ENCODE results near the gene PLPP4. TPM values are rescaled to one million over a fixed set of nuclear protein-coding genes. Genes with fewer than 3 reads are reported as not detected.

Gene PLPP4
- total and polyA plus RNA-seq, 2 of the 13 experiments (the other 11 are each of a cell fraction or from before 2014, with no cell fraction given), result not detected

GRCh38 chr10:120562956-120563355, 105.9 kb downstream of the PLPP4 start:
- FAIRE-seq (no peak), ATAC-seq (no peak), DNase-seq (ENCODE audit: low spot score) (no peak)
- H3K79me2 ChIP-seq (ENCODE audit: insufficient read depth, low read length), result no peaks in the 10 kb centered on the region
- intact Hi-C loops (cut with micrococcal nuclease; ENCODE audit: unreplicated experiment) (no loop called here), in situ Hi-C loops (cut with HindIII; ENCODE audit: extremely low pct_ligation_motif_present, low pct_unique_long_range_greater_than_20kb) (no loop called here)
- H3K4me1 ChIP-seq (ENCODE audit: insufficient read depth, low read length), result no peaks in the 10 kb centered on the region
- no peak overlapping the region for H2AFZ ChIP-seq (ENCODE audit: low read length)
- POLR2A ChIA-PET, result no interaction called here
- no peak overlapping the region for H3K4me3 ChIP-seq (replicated peaks in 1 of 3; ENCODE audit: insufficient read depth in 1 of 3, low read depth in 2 of 3, low read length in 3 of 3)
- no peaks in the 10 kb centered on the region for H3K9me3 ChIP-seq (ENCODE audit: low read length)
- BruUV-seq (replicated peaks), result no TSS peak
- CTCF ChIA-PET (ENCODE audit: low intra/inter-chr PET ratio, low total read pairs), result no interaction called here
- no peaks in the 10 kb centered on the region; a peak in 1 of 5 replicates for H3K27me3 ChIP-seq (ENCODE audit: control insufficient read depth in 1 of 2, insufficient read depth in 2 of 2, low read length in 2 of 2)
- 83% methylated on average over 9 of the region's 9 CpGs for WGBS (ENCODE audit: low lambda C conversion rate)
- H4K20me1 ChIP-seq (ENCODE audit: insufficient read depth, low read length), result no peaks in the 10 kb centered on the region
- no peaks in the 10 kb centered on the region for H3K36me3 ChIP-seq (replicated peaks in 1 of 2; ENCODE audit: control insufficient read depth in 1 of 2, insufficient read depth in 2 of 2, low read length in 2 of 2)
- H3K27ac ChIP-seq (ENCODE audit: extremely low read length, insufficient read depth, low read length), result no peak overlapping the region
- no peak overlapping the region for H3K9ac ChIP-seq (ENCODE audit: insufficient read depth, low read depth, low read length)
- no peak overlapping the region for H3K4me2 ChIP-seq (ENCODE audit: low read depth, low read length)
- no peak for TF ChIP-seq HIC2 (CRISPR knock-in tag; IDR thresholded peaks at IDR 0.05; ENCODE audit: low read depth)
- no peak for TF ChIP-seq ETS1 (CRISPR knock-in tag; IDR thresholded peaks at IDR 0.05)
- TF ChIP-seq ZNF615 (CRISPR knock-in tag; IDR thresholded peaks at IDR 0.05; ENCODE audit: borderline replicate concordance), result no peak
- no peak for TF ChIP-seq SATB2 (CRISPR knock-in tag; IDR thresholded peaks at IDR 0.05)
- TF ChIP-seq THAP8 (CRISPR knock-in tag; IDR thresholded peaks at IDR 0.05; ENCODE audit: borderline replicate concordance), result no peak
- TF ChIP-seq ZNF34 (CRISPR knock-in tag; IDR thresholded peaks at IDR 0.05; ENCODE audit: borderline replicate concordance), result no peak
- no peak for TF ChIP-seq DZIP1 (CRISPR knock-in tag; IDR thresholded peaks at IDR 0.05)
- no peak for TF ChIP-seq PAF1 (CRISPR knock-in tag; IDR thresholded peaks at IDR 0.05)
- TF ChIP-seq NR0B2 (CRISPR knock-in tag; IDR thresholded peaks at IDR 0.05), result no peak
- TF ChIP-seq BCL3 (CRISPR knock-in tag; IDR thresholded peaks at IDR 0.05), result no peak
- no peak for TF ChIP-seq KLF12 (CRISPR knock-in tag; IDR thresholded peaks at IDR 0.05; ENCODE audit: borderline replicate concordance)
- TF ChIP-seq ZMYM4 (CRISPR knock-in tag; IDR thresholded peaks at IDR 0.05), result no peak
- TF ChIP-seq KLF6 (CRISPR knock-in tag; IDR thresholded peaks at IDR 0.05), result no peak
- no peak for TF ChIP-seq ZNF207 (IDR thresholded peaks at IDR 0.05; ENCODE audit: borderline replicate concordance)

All from HepG2 (cell line).